Activated CD8-positive, alpha-beta memory T cell treated with anti-CD3 and anti-CD28 coated beads for 24 hours (primary cell): ENCODE measurements around the gene HNF4A.
A peak's percentile ranks its signal among the peaks of the same experiment; 100 is the strongest.
"Not testable (repeated sequence)": the region's sequence is repeated elsewhere in the genome, so short reads cannot be mapped to it uniquely, and the experiment has no call there.

ENCODE experiments used
- DNase-seq: peaks from one replicate; pipeline ENCODE4 v3.0.0-alpha.2; 2020

HNF4A gene

GRCh38 chr20:44355498-44356352 lies at the start of gene HNF4A:
Gene HNF4A, plus strand, starts transcription at chr20:44355699. Its CDS starts 106 bp downstream, at chr20:44355805.
- no peak for DNase-seq

- DNase-seq, result no peak
Measured at GRCh38 chr20:44306927-44307326, 48.6 kb upstream of the HNF4A start.

GRCh38 chr20:44309763-44310663 lies 45.5 kb upstream of the HNF4A start:
- no peak for DNase-seq

GRCh38 chr20:44310664-44311639 lies 44.5 kb upstream of the HNF4A start, which contains the start of gene FITM2:
Gene FITM2, minus strand, starts transcription at chr20:44311202. Its CDS starts 54 bp downstream, at chr20:44311148.
- DNase-seq, result peak; percentile 99

GRCh38 chr20:44314870-44315269 lies 40.6 kb upstream of the HNF4A start:
- no peak for DNase-seq

GRCh38 chr20:44319839-44320422 lies 35.6 kb upstream of the HNF4A start:
- no peak for DNase-seq

GRCh38 chr20:44324343-44324742 lies 31.2 kb upstream of the HNF4A start:
- no peak for DNase-seq

- peak; percentile 77 for DNase-seq
Measured at GRCh38 chr20:44326391-44327159, 28.9 kb upstream of the HNF4A start.

- DNase-seq, result not testable (repeated sequence)
Measured at GRCh38 chr20:44327748-44328147, 27.8 kb upstream of the HNF4A start.

GRCh38 chr20:44328428-44328827 lies 27.1 kb upstream of the HNF4A start:
- no peak for DNase-seq

GRCh38 chr20:44331201-44331600 lies 24.3 kb upstream of the HNF4A start:
- DNase-seq, result no peak

GRCh38 chr20:44334306-44334705 lies 21.2 kb upstream of the HNF4A start:
- no peak for DNase-seq

GRCh38 chr20:44334709-44335108 lies 20.8 kb upstream of the HNF4A start:
- DNase-seq, result no peak

- DNase-seq, result no peak
Measured at GRCh38 chr20:44335675-44336074, 19.8 kb upstream of the HNF4A start.

GRCh38 chr20:44336086-44336485 lies 19.4 kb upstream of the HNF4A start:
- no peak for DNase-seq

- DNase-seq, result no peak
Measured at GRCh38 chr20:44336725-44337380, 18.6 kb upstream of the HNF4A start, which contains the start of gene R3HDML. Gene R3HDML, plus strand, starts transcription at chr20:44337043. Its CDS starts 115 bp downstream, at chr20:44337158.

- no peak for DNase-seq
Measured at GRCh38 chr20:44342248-44342647, 13.3 kb upstream of the HNF4A start.

- no peak for DNase-seq
Measured at GRCh38 chr20:44343162-44343675, 12.3 kb upstream of the HNF4A start.

GRCh38 chr20:44344723-44345122 lies 10.8 kb upstream of the HNF4A start:
- DNase-seq, result no peak

- no peak for DNase-seq
Measured at GRCh38 chr20:44345147-44345546, 10.4 kb upstream of the HNF4A start.
